Esophagus squamous epithelium (tissue), 4 donors: ENCODE data around the gene TANC1.

Source experiments
- POLR2A ChIP-seq, 4 donors: fragments of 450-650 bp; IDR thresholded peaks; one replicate each; pipeline ENCODE4 v1.6.1; 2017; ENCODE audit warnings: antibody characterized with exemption in 4 of 4, mild to moderate bottlenecking in 4 of 4, moderate library complexity in 3 of 4
- TF ChIP-seq, protein P1 (sequence below), 6 experiments: fragments of 450-650 bp in 4 of 6; fragments of 200-600 bp in 2 of 6; sonication (generic) in 2 of 6; IDR thresholded peaks; one replicate each; pipeline ENCODE4 v1.5.1; 2016 to 2019; ENCODE audit warnings: antibody characterized with exemption in 6 of 6, mild to moderate bottlenecking in 4 of 6, moderate library complexity in 4 of 6

DNA sequence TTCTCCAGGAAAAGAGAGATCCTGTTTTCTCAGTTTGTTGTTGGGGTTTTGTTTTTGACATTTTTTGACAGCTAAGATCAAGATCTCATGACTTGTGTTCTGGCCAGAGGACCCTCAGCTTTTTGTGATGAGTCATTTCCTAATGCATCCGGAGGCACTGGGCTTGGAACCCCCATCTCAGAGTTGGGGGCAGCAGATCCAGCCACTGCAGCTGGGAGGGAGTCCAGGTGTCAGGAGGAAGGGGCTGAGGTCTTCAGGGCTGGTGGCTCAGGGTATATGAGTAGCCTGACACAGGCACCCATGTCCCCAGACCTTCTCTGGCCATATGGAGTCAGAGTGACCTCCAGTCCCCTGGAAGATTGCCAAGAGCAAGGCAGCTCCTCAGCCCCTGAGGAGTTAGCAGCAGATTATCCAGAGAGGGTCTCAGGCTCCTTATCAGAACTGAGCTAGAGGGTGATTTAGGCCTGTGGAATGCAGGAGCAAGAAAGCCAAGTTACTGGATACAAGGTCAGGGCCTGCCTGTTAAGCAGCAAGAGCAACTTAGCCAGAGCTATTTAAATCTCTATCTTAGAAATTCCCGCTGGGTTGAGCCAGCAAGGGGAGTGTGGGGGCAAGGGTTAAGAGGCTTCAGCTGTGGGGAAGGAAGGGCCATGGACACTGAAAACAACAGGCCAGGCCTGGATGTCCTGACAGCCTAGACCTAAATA is 62.4 kb downstream of the TANC1 start:
- TF ChIP-seq, protein P1, sequence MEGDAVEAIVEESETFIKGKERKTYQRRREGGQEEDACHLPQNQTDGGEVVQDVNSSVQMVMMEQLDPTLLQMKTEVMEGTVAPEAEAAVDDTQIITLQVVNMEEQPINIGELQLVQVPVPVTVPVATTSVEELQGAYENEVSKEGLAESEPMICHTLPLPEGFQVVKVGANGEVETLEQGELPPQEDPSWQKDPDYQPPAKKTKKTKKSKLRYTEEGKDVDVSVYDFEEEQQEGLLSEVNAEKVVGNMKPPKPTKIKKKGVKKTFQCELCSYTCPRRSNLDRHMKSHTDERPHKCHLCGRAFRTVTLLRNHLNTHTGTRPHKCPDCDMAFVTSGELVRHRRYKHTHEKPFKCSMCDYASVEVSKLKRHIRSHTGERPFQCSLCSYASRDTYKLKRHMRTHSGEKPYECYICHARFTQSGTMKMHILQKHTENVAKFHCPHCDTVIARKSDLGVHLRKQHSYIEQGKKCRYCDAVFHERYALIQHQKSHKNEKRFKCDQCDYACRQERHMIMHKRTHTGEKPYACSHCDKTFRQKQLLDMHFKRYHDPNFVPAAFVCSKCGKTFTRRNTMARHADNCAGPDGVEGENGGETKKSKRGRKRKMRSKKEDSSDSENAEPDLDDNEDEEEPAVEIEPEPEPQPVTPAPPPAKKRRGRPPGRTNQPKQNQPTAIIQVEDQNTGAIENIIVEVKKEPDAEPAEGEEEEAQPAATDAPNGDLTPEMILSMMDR (IDR thresholded peaks at IDR 0.05), result no peak
- no peak for TF ChIP-seq POLR2A (IDR thresholded peaks at IDR 0.05)
